GM18505 (cell line): ENCODE results near the gene ARL17B.
"Not testable (repeated sequence)": the region's sequence is repeated elsewhere in the genome, so short reads cannot be mapped to it uniquely, and the experiment has no call there.

ENCODE experiments used
- ATAC-seq: cut with Tn5 transposase; IDR thresholded peaks from one replicate; pipeline ENCODE4 v1.9.1; 2021; ENCODE audit not compliant: unreplicated experiment
- POLR2A ChIP-seq: IDR thresholded peaks from 4 replicates; pipeline ENCODE4 v1.6.1; 2011; ENCODE audit warnings: borderline replicate concordance; ENCODE audit not compliant: insufficient read depth, insufficient read length; ENCODE audit errors: extremely low read depth

The ARL17B gene

DNA sequence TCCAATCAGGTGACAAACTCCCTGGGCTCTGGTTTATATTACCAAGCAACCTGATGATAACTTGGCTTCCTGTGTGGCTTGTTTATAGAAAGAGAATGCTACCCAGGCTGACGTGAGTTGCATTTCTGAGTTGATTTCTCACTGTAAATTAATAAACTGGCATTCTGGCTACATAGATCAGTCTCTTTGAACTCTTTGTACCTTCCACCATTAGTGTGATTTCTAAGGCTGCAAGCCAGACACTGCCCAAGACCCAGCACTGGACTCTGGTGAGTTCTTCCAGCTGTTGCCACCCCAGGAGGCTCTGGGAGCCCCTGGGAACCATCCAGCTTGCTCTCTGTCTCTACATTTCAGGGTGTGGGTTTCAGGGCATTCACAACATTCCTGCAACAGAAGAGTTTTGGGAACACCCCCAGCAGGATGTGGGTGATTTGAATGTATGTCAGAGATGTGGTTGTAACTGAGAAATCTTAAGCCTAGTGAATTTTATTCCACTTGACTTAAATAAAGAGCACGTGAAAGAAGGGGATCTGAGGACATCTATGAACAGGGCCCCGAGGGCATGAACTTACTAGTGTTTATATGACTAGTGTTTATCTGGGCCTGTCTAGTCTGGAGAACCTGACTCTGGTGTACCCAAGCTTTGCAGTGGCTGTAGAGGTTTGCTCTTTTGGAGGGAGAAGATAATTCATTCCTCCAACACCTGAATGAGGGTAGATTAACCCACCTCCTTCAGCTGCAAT is 96.9 kb downstream of the ARL17B start:
- ATAC-seq, result no peak
- TF ChIP-seq POLR2A, result no peak

DNA sequence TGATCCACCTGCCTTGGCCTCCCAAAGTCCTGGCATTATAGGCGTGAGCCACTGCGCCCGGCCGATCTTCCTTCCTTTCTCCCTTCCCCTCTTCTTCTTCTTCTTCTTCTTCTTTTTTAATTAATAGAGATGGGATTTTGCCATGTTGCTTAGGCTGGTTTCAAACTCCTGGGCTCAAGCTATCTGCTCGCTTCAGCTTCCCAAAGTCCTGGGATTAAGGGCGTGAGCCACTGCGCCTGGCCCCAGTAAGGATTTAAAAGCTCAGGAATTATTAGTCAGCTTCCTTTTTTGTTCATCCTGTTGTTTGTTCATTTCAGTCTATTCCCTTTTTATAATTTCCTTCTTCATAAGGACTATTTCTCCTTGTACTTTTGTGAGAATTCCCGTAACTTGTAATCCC is 99.3 kb downstream of the ARL17B start:
- ATAC-seq, result no peak
- TF ChIP-seq POLR2A, result no peak

DNA sequence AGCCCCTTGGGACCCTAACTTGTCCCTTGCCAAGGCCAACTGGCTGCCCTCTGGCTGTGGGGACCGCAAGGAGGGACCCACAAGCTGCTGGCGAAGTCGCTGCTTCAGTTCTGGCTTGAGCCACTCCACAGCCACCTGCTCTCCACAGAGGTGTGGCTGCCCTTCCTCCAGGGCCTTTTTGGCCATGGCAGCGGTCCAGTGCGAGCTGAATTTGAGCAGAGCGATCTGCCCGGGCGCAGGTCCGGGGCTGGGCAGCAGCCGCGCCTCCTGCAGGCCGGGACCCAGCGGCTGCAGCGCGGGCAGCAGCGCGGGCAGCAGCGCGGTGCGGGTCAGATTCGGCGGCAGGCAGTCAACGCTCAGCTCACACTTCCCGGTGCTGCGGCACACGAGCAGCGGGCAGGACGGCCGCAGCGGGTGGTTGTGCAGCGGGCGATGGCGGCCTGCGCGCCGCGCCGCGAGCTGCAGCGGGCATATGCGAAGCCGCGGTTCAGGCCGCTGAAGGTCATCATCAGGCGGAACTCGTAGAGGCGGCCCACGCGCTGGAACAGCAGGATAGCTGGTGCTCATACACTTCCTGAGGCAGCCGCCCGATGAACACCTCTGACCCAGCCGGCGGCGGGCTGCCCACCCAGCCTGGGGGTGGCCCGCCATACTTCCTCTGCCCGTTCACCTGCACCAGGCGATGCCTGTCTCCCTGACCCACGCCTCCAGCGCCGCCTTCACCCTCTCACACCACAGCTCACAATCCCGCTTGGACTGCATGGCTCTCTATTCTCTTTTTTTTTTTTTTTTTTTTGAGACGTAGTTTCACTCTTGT is 101.5 kb downstream of the ARL17B start:
- ATAC-seq, result not testable (repeated sequence)

DNA sequence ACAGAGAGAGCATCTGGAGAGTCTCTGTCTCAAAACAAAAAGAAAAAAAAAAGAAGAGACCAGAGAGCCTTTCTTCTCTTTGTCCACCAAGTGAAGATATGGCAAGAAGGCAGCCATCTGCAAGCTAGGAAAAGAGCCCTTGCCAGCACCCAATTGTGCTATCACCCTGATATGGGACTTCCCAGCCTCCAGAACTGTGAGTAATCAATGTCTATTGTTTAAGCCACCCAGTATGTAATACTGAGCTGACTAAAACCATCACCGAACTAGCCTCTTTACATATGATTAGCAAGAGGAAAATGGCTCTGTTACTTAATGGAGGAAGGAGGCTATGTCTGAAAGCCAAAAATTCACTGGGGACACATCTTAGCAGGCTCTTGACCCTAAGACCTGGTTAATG is 105.2 kb downstream of the ARL17B start:
- not testable (repeated sequence) for ATAC-seq

DNA sequence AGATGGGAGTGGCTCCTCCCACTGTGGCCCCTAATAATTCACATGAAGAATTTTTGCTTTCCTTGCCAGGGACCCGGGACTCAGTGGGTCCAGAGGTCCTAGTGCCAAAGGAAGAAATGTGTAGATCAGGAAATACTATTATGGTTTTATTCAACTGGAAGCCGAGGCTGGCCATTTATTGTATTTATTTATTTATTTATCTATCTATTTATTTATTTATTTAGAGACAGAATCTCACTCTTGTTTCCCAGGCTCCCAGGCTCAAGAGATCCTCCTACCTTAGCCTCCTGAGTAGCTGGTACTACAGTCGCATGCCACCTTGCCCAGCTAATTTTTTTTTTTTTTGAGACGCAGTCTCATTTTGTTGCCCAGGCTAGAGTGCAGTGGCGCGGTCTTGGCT is 107.4 kb downstream of the ARL17B start:
- not testable (repeated sequence) for ATAC-seq

DNA sequence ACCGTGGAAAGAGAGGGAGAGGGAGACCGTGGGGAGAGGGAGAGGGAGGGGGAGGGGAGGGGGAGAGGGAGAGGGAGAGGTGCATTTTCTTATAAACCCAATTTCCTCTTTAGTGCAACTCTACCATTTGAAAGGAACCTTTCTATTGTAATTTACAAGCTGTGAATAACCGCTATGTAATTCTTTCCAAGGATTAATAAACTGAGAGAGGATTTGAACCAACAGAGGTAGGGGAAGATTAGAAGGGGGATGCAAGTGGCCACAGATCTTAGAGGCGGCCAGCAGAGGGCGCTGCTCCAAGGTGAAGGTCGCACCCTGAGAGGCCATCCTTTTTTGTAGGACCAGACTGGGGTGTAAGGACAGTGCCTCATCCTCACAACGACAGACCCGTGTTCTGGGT is 107.8 kb downstream of the ARL17B start:
- not testable (repeated sequence) for ATAC-seq

DNA sequence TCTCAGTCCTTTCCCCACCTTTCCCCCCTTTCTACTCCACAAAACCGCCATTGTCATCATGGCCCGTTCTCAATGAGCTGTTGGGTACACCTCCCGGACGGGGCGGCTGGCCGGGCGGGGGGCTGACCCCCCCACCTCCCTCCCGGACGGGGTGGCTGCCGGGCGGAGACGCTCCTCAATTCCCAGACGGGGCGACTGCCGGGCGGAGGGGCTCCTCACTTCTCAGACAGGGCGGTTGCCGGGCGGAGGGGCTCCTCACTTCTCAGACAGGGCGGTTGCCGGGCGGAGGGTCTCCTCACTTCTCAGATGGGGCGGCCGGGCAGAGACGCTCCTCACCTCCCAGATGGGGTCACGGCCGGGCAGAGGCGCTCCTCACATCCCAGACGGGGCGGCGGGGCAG is 108.8 kb downstream of the ARL17B start:
- ATAC-seq, result not testable (repeated sequence)

DNA sequence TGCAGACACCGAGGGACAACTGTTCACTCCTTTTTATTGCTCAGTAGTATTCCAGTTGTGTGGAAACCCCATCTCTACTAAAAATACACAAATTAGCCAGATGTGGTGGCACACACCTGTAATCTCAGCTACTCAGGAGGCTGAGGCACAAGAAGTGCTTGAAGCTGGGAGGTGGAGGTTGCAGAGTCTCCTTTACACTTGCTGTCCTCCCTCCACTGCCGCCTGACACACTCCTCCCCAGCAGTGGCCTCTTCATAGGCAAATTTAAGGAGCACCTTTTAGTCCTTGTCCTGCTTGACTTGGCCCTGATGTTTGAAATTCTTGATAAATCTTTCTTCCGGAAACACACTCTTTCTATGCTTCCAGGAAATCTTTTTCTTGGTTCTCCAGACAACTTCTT is 112.4 kb downstream of the ARL17B start:
- ATAC-seq, result not testable (repeated sequence)

DNA sequence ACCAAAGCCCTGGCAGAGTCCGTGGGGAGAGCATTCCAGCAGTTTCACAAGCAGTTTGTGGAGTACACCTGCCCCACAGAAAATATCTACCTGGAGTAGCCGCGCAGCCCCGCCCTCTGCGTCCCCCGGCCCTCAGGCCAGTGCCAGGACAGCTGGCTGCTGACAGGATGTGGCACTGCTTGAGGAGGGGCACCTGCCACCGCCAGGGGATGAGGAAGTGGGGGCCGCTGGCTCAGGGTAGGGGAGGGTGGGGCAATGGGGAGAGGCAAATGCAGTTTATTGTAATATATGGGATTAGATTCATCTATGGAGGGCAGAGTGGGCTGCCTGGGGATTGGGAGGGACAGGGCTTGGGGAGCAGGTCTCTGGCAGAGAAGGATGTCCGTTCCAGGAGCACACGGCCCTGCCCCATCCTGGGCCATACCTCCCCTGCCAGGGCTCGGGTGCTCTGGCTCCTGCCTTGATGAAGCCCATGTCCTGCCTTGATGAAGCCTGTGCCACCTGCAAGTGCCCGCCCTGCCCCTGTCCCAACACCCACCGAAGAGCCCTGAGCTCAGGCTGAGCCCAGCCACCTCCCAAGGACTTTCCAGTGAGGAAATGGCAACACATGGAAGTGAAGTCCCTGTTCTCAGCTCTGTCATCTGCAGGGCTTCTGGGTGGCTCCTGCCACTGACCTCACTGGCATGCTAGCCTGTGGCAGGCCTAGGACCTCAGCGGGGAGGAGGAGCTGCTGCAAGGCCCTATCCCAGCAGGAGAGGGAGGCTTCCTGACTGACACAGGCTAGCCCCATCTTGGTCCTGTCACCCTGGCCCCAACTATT is 116.4 kb downstream of the ARL17B start:
- ATAC-seq, result not testable (repeated sequence)

DNA sequence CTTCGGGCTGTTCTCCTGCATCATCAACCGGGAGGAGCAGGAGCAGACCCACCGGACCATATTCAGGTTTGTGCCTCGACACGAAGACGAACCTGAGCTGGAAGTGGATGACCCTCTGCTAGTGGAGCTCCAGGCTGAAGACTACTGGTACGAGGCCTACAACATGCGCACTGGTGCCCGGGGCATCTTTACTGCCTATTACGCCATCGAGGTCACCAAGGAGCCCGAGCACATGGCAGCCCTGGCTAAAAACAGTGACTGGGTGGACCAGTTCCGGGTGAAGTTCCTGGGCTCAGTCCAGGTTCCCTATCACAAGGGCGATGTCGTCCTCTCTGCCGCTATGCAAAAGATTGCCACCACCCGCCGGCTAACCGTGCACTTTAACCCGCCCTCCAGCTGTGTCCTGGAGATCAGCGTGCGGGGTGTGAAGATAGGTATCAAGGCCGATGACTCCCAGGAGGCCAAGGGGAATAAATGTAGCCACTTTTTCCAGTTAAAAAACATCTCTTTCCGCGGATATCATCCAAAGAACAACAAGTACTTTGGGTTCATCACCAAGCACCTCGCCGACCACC is 117.1 kb downstream of the ARL17B start:
- ATAC-seq, result not testable (repeated sequence)

DNA sequence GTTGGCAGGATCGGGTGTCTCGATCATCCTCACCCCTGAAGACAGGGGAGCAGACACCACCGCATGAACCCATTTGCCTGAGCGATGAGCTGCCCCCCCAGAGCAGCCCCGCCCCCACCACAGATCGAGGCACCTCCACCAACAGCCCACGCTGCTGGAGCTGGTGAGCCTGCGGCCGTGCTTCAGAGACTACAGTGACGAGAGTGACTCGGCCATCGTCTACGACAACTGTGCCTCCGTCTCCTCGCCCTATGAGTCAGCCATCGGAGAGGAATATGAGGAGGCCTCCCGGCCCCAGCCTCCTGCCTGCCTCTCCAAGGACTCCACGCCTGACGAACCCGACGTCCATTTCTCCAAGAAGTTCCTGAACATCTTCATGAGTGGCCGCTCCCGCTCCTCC is 117.6 kb downstream of the ARL17B start:
- not testable (repeated sequence) for ATAC-seq

DNA sequence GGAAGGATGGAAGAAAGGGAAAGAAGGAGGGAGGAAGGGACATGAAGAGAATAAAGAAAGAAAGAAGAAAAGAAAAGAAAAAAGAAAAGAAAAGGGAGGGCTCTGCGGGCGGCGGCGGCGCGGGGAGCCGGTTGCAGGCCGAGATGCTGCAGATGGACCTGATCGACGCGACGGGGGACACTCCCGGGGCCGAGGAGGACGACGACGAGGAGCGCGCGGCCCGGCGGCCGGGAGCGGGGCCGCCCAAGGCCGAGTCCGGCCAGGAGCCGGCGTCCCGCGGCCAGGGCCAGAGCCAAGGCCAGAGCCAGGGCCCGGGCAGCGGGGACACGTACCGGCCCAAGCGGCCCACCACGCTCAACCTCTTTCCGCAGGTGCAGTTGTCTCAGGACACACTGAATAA is 118.1 kb downstream of the ARL17B start:
- not testable (repeated sequence) for ATAC-seq

DNA sequence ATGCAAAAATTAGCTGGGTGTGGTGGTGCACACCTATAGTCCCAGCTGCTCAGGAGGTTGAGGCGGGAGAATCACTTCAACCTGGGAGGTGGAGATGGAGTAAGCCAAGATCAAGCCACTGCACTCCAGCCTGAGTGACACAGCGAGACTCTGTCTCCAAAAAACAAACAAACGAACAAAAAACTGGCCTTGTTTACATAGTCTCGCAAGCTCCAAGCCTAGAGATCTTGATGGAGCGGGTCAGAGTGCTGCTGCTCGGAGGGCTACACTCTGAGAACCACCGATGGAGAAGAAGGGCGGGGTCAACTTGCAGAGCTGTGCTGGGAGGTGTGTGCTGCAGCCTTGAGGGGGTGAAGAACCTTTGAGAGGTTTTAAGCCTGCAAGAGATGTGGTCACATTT is 130.2 kb downstream of the ARL17B start:
- ATAC-seq, result not testable (repeated sequence)

DNA sequence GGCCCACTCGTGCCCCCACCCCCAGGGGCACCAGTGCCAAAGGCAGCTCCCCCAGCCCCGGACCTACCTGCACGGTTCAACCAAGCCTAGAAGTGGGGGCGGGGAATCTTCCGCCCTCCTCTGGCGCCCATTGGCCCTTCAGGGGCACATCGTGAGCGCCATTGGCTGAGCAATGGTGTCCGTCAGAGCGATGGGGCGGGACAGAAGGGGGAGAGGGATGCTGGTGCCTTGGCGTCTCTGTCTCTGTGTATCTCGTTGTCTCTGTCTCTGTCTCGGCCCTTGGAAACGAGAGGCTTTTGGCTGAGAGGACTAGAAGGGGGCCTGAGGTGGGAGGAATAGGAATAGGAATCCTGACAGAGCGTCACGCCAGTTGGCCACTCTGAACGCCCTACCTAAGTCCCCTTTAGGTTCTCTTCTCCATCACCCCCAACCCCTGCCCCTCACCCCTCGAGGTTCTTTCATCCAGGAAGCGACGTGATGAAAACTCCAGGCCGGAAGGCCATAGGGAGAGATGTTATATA is 136.2 kb downstream of the ARL17B start:
- ATAC-seq, result peak; percentile 95
- peak; percentile 27 for TF ChIP-seq POLR2A

DNA sequence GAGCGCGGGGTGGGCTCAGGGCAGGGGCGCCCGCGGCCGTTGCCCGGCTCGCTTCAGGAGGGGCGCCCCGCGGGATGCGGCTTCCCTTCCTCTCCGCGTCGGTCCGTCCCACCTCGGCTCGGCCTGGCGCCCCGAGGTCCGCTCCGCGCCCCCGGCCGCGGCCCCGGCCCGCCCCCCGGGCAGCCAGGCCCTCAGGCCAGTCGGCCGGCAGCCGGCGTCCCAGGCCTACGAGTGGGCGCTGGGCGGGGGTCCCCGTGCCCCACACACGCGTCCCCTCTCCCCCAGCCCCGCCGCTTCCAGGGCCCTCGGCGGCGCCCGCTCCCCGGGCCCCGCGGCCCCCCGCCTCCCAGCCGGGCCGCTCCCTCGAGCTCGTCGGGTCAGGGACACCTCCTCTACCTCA is 136.7 kb downstream of the ARL17B start:
- ATAC-seq, result peak; percentile 43
